T-helper 2 cell treated with Interferon-gamma antibody and Interleukin-4, amounts not matched to agents 5 μg/mL and 100 μg/mL, for 36 hours (primary cell): ENCODE results near the gene FUBP1.
"Not testable (repeated sequence)": the region's sequence is repeated elsewhere in the genome, so short reads cannot be mapped to it uniquely, and the experiment has no call there.

Experiments
- DNase-seq: peaks from one replicate; pipeline ENCODE4 v3.0.0; 2021; ENCODE audit warnings: low spot score
- H3K27ac Mint-ChIP-seq: one replicate; pipeline ENCODE4 v1.8.0; 2021; ENCODE audit warnings: mild to moderate bottlenecking, mixed read lengths
- H3K27me3 Mint-ChIP-seq: one replicate; pipeline ENCODE4 v1.8.0; 2021; ENCODE audit warnings: low read depth, mixed read lengths
- H3K36me3 Mint-ChIP-seq: one replicate; pipeline ENCODE4 v1.8.0; 2021; ENCODE audit warnings: low read depth, mixed read lengths
- H3K4me1 Mint-ChIP-seq: one replicate; pipeline ENCODE4 v1.8.0; 2021; ENCODE audit warnings: low read depth, mixed read lengths
- H3K4me3 Mint-ChIP-seq: one replicate; pipeline ENCODE4 v1.8.0; 2022; ENCODE audit warnings: mild to moderate bottlenecking, moderate library complexity, mixed read lengths
- H3K9me3 Mint-ChIP-seq: one replicate; pipeline ENCODE4 v1.8.0; 2021; ENCODE audit warnings: mixed read lengths

The FUBP1 gene, protein sequence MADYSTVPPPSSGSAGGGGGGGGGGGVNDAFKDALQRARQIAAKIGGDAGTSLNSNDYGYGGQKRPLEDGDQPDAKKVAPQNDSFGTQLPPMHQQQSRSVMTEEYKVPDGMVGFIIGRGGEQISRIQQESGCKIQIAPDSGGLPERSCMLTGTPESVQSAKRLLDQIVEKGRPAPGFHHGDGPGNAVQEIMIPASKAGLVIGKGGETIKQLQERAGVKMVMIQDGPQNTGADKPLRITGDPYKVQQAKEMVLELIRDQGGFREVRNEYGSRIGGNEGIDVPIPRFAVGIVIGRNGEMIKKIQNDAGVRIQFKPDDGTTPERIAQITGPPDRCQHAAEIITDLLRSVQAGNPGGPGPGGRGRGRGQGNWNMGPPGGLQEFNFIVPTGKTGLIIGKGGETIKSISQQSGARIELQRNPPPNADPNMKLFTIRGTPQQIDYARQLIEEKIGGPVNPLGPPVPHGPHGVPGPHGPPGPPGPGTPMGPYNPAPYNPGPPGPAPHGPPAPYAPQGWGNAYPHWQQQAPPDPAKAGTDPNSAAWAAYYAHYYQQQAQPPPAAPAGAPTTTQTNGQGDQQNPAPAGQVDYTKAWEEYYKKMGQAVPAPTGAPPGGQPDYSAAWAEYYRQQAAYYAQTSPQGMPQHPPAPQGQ

DNA sequence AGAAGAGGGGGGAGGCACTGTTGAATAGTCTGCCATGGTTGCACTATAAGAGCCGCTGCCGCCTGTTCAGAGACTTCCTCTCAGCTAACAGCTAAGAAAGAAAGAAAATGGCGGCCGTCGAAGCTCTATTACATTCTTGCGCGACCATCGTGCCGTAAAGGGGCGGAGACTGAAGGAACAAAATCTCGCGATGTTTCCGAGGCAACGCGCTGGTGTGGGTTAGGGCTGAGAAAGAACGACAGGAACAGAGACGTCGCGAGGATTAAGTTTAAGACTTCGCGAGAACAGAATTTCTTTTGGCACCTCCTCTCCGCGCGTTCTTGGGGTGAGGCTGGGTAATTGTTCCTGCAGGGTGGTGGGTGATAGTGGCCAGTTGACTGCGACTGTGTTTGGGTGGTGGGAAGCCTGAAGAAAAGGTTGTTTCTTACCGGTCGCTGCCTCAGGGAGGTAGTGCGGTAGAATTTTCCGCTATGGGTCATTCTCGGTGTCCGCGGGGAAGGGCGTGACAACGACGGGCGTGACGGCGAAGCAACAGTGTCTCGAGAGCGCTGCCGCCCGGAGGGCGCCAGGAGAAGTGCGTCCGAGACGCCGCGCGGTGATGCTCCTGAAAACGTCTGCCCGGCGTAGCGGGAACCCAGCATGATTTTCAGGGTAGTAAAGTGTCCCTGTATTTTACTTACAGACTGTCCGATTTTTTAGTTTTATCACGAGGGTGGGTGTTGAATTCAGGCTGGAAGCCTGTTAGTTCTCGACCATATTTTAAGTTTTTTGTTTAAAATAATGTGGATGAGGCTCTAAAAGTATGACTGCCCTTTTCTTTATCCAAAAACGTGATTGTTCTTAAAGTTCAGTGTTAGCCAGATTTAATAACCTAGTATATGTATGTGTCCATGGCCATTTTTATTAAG, at the start of gene FUBP1:
Gene FUBP1 (minus strand): TSS at position 104 of the 908 bp plus-strand sequence. CDS start 68 bp downstream, at position 36.
- peak; percentile 94 for DNase-seq
- no peaks in the 10 kb centered on the region for H3K27me3 Mint-ChIP-seq
- no peak within 1 kb of the TSS for H3K27ac Mint-ChIP-seq
- H3K4me1 Mint-ChIP-seq = peaks cover 34% of the 10 kb centered on the region
- H3K9me3 Mint-ChIP-seq = no peaks in the 10 kb centered on the region
- peaks cover 34% of the 10 kb centered on the region for H3K36me3 Mint-ChIP-seq
- H3K4me3 Mint-ChIP-seq = no peak within 1 kb of the TSS

DNA sequence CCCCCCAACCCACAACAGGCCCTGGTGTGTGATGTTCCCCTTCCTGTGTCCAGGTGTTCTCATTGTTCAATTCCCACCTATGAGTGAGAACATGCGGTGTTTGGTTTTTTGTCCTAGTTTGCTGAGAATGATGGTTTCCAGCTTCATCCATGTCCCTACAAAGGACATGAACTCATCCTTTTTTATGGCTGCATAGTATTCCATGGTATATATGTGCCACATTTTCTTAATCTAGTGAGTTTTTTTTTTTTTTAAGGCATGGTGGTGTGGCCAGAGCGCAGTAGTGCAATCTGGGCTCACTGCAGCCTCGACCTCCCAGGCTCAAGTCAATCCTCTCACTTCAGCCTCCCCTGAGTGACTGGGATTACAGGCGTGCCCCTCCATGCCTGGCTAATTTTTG, 42.3 kb upstream of the FUBP1 start:
- H3K4me3 Mint-ChIP-seq, H3K27me3 Mint-ChIP-seq, H3K27ac Mint-ChIP-seq, H3K36me3 Mint-ChIP-seq, DNase-seq, H3K4me1 Mint-ChIP-seq, H3K9me3 Mint-ChIP-seq: not testable (repeated sequence)

DNA sequence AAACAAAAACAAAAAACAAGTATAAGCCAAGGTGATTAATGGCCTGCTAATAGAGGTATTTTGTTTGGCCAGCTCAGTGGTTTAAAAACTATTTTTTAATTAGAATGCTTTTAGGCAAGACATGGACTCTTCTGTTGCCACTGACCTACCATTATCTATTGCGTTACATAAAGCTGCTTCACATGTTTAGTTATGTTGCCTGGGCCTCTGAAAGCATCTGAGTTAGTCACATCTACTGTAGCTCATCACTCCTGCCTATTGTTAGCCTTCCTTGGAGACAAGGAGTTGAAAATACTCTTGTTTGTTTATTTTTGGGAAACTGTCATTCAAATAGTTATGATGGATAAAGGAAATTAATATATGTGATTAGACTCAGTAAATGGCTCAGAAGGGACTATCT, 40.2 kb upstream of the FUBP1 start:
- Mint-ChIP-seq H3K27me3 (no peaks in the 10 kb centered on the region), H3K27ac (no peak overlapping the region), H3K4me1 (no peaks in the 10 kb centered on the region), H3K36me3 (peaks cover 7% of the 10 kb centered on the region), H3K9me3 (no peaks in the 10 kb centered on the region), H3K4me3 (no peak overlapping the region)
- no peak for DNase-seq

DNA sequence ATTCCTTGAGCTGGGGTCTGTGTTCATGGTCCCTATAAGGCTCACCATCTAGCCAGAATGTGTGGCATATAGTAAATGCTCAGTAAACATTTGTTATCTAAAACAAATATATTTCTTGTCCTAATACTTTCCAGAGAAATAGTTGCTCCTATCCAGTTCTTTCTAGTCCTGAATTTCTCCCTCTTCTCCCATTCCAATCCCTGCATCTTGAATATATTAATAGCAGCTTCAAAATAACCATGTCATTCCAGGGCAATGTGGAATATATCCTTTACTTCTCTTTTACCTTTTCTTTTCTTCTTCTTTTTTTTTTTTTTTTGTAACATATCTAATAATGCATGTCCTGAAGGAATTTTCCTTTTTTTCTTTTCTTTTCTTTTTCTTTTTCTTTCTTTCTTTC, 36.3 kb upstream of the FUBP1 start:
- Mint-ChIP-seq H3K9me3 (no peaks in the 10 kb centered on the region), H3K27me3 (no peaks in the 10 kb centered on the region), H3K36me3 (peaks cover 13% of the 10 kb centered on the region), H3K4me3 (no peak overlapping the region), H3K4me1 (peaks cover 2% of the 10 kb centered on the region), H3K27ac (no peak overlapping the region)
- DNase-seq = no peak

DNA sequence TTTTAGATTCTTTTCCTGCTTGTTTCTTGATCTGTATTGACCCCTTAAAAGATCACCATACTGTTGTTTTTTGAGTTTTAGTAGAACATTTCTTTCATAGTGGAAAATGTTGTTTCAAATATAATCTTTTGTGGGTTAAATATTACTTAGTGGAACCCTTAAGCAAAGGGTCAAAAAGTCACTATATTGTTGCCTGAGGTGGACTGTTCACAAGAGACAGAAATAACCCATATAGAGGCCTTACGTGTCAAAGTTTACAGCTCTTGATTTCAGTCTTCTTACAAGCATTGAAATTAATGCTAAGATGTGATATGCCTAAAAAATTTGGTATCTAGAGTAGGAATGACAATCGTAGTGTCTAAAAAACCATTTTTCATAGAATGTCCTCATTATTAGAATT, 32.2 kb upstream of the FUBP1 start:
- Mint-ChIP-seq H3K4me1 (peaks cover 20% of the 10 kb centered on the region), H3K27ac (no peak overlapping the region), H3K27me3 (no peaks in the 10 kb centered on the region), H3K36me3 (peaks cover 11% of the 10 kb centered on the region), H3K9me3 (no peaks in the 10 kb centered on the region), H3K4me3 (no peak overlapping the region)
- no peak for DNase-seq

DNA sequence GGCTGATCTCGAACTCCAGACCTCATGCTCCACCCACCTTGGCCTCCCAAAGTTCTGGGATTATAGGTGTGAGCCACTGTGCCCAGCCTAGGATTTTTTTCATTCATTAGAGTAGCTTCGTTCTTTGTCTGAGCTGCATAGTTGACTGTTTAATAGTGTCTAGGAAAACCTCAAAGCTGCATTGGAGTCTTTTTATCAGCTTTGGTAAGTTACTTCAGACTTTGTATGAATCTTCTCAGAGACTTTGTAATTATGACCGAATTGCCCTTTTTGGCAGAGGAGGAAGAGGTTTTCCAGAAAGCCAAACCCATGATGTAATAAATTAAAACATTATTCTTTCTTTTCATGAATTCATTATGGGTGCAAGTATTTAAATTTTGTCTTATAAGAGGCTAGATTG, 31.0 kb upstream of the FUBP1 start:
- DNase-seq = no peak
- Mint-ChIP-seq H3K4me1 (peaks cover 23% of the 10 kb centered on the region), H3K27ac (no peak overlapping the region), H3K4me3 (no peak overlapping the region), H3K27me3 (no peaks in the 10 kb centered on the region), H3K36me3 (peaks cover 8% of the 10 kb centered on the region), H3K9me3 (no peaks in the 10 kb centered on the region)

DNA sequence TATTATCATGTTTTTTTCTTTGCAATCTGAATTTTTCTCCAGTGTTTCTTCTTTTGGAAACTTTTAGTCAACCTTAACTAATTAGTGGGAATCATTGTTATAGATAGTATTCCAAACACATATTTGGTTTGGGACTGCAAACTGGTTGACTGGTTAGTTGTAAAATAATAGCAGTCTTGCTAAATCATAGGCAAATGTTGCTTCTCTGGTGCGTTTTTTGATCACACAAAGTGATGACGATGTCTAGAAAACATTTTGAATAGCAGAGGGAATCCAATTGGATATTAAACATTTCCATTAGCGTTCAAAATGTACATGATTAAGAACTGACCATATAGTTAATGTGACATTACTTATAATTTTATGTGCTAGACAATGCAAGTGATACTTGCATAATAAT, 30.4 kb upstream of the FUBP1 start:
- Mint-ChIP-seq H3K27me3 (peaks cover 3% of the 10 kb centered on the region), H3K27ac (no peak overlapping the region), H3K4me1 (peaks cover 27% of the 10 kb centered on the region), H3K9me3 (no peaks in the 10 kb centered on the region), H3K4me3 (no peak overlapping the region), H3K36me3 (peaks cover 8% of the 10 kb centered on the region)
- DNase-seq = no peak

DNA sequence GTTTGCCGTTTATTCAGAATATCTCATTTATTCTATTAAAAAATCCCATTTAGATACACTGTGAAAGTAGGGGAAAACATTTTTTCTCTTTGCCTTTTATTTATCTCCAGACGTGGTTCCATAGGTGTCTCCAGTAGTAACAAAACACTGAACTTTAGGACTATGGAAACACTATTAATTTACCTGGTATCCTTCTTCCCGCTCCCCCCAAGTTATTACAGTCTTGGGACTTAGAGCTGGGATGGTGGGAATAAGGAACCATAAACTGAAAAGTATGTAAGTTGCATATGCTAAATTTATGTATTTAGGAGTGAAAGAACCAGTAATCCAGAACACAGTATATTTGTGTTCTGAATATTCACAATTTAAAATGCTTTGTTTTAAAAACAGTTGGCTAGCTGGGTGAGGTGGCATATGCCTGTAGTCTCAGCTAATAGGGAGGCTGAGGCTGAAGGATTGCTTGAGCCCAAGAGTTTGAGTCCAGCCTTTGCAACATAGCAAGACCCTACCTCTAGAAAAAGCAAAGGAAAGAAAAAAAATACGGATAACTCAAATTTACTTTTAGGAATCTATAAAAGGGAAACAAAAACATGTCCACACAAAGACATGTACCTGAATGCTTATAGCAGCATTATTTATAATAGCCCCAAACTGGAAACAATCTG, 28.9 kb upstream of the FUBP1 start:
- peaks cover 3% of the 10 kb centered on the region for H3K27me3 Mint-ChIP-seq
- peaks cover 38% of the 10 kb centered on the region for H3K4me1 Mint-ChIP-seq

DNA sequence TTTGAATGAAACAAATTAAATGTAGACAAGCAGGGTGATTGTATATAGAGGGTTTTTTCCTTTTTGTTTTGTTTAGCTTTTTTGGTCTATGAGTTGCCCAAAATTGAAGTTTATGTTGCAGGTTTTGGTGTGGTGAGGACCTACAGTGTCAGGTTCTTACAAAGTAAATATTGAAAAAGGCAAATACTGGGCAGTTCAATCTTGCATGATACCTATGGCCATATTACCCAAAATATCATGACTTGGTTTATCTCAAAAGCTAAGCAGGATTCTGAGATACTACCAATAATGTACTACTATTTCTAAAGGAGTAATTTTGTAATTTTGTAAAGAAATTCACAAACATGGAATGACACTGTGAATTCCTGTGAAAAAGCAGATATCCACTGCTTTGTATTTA, 27.6 kb upstream of the FUBP1 start:
- Mint-ChIP-seq H3K27ac (no peak overlapping the region), H3K4me1 (peaks cover 42% of the 10 kb centered on the region), H3K36me3 (peaks cover 2% of the 10 kb centered on the region), H3K9me3 (no peaks in the 10 kb centered on the region), H3K27me3 (peaks cover 3% of the 10 kb centered on the region), H3K4me3 (peak overlapping the region; percentile 92)
- DNase-seq = no peak

More for the DNA sequence above, 28.9 kb upstream of the FUBP1 start:
- no peaks in the 10 kb centered on the region for H3K9me3 Mint-ChIP-seq
- no peak overlapping the region for H3K27ac Mint-ChIP-seq
- H3K36me3 Mint-ChIP-seq = peaks cover 2% of the 10 kb centered on the region
- DNase-seq = no peak
- H3K4me3 Mint-ChIP-seq = peak overlapping the region; percentile 24

DNA sequence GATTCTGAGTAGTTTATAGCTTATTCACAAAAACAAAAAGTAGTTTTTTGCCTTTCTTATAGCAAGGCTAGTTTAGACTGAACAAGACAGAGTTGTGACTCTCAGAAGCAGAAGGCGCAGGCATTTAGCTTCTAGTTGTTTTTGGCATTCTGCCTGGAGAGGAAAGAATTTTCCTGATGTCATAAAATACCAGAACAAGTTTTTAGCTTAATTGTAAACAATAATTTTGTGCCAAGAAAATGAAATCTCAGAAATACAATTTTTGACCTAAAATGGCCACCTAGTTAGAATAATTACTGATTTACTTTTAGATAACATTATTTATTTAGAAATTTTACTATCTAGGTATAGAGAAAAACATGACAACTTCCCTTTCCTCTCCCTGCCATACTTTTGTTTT, 26.9 kb upstream of the FUBP1 start:
- DNase-seq = no peak
- peaks cover 2% of the 10 kb centered on the region for H3K36me3 Mint-ChIP-seq
- peak overlapping the region; percentile 92 for H3K4me3 Mint-ChIP-seq
- H3K9me3 Mint-ChIP-seq = no peaks in the 10 kb centered on the region
- H3K4me1 Mint-ChIP-seq = peaks cover 42% of the 10 kb centered on the region
- H3K27ac Mint-ChIP-seq = peak overlapping the region; percentile 99
- H3K27me3 Mint-ChIP-seq = peaks cover 3% of the 10 kb centered on the region

DNA sequence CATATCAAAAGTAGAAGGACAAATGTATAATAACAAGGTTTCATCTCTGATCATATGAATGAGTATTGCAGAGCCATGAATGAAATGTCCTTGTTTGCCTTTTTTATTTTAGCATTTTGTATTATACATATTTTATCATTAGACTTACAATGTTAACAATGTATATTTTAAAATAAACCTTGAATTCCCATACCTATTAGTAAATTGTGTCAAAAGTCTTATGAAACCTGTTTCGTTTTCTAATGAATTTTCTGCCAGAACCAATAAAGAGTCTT, 26.5 kb upstream of the FUBP1 start:
- H3K4me3 Mint-ChIP-seq = peak overlapping the region; percentile 92
- peak overlapping the region; percentile 99 for H3K27ac Mint-ChIP-seq
- peaks cover 40% of the 10 kb centered on the region for H3K4me1 Mint-ChIP-seq
- H3K36me3 Mint-ChIP-seq = peaks cover 2% of the 10 kb centered on the region
- no peaks in the 10 kb centered on the region for H3K9me3 Mint-ChIP-seq
- DNase-seq = no peak
- peaks cover 3% of the 10 kb centered on the region for H3K27me3 Mint-ChIP-seq

DNA sequence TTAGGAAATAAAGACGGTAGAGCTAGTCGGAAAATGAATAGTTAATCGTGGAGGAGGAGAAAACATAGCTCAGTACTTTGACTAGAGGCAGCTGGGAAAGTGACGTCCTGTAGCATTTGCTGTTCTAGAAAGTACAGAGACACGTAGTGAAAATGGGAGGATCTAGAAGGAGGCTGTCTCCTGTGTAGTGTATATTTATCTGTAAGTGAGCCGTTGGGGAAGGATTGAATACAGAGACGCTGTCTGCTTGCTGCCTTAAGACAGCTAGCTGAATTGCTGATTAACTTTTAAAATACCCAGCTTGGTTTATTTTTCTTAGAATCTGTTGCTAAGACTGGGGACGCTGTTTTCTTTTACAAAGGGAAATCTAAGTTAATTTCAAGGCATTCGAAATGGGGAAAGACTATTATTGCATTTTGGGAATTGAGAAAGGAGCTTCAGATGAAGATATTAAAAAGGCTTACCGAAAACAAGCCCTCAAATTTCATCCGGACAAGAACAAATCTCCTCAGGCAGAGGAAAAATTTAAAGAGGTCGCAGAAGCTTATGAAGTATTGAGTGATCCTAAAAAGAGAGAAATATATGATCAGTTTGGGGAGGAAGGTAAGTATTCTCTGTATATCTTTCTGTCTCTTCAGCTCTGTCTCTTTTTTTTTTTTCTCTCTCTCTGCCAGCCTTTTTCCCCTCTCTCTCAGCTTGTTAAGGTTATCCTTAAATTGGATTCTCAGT, 26.0 kb upstream of the FUBP1 start, which contains the start of gene DNAJB4:
Gene DNAJB4 (plus strand): TSS at position 221 of the 729 bp plus-strand sequence. CDS start 172 bp downstream, at position 393.
- Mint-ChIP-seq H3K27me3 (peaks cover 3% of the 10 kb centered on the region), H3K27ac (peak within 1 kb of the TSS; percentile 99), H3K9me3 (no peaks in the 10 kb centered on the region), H3K36me3 (peaks cover 1% of the 10 kb centered on the region), H3K4me1 (peaks cover 38% of the 10 kb centered on the region), H3K4me3 (peak within 1 kb of the TSS; percentile 92)
- DNase-seq = peak; percentile 74
